GM23338 (cell line): Measurements from ENCODE around the gene QKI. TPM values are rescaled to one million over a fixed set of nuclear protein-coding genes. Genes with fewer than 3 reads are reported as not detected.

Experiments
- ATAC-seq: fragments of 200-7000 bp; cut with Tn5 transposase; 3 replicates; pipeline ENCODE4 v1.9.1; 2020
- DNase-seq: peaks from one replicate; pipeline ENCODE4 v3.0.0-alpha.2; 2015; ENCODE audit warnings: low spot score
- H2AFZ ChIP-seq: fragments of 200-600 bp; sonication (generic); 2 replicates; pipeline ENCODE4 v1.8.0; 2016; ENCODE audit warnings: antibody characterized with exemption, mild to moderate bottlenecking, moderate library complexity
- H3F3A ChIP-seq: fragments of 200-600 bp; sonication (generic); replicated peaks from 2 replicates; pipeline ENCODE4 v1.8.0; 2017; ENCODE audit warnings: antibody characterized with exemption, mixed run types, low read depth
- H3K27ac ChIP-seq: fragments of 200-600 bp; sonication (generic); 2 replicates; pipeline ENCODE4 v1.6.1; 2016; ENCODE audit warnings: low read depth
- H3K27me3 ChIP-seq: fragments of 200-600 bp; sonication (generic); 2 replicates; pipeline ENCODE4 v1.8.0; 2016; ENCODE audit warnings: mild to moderate bottlenecking, mixed run types, moderate library complexity; ENCODE audit not compliant: insufficient read depth
- H3K36me3 ChIP-seq: fragments of 200-600 bp; sonication (generic); 2 replicates; pipeline ENCODE4 v1.8.0; 2016; ENCODE audit warnings: mild to moderate bottlenecking; ENCODE audit not compliant: insufficient read depth
- H3K4me1 ChIP-seq: fragments of 200-600 bp; sonication (generic); 2 replicates; pipeline ENCODE4 v1.8.0; 2016; ENCODE audit warnings: mild to moderate bottlenecking, moderate library complexity; ENCODE audit not compliant: insufficient read depth
- H3K4me2 ChIP-seq: fragments of 200-600 bp; sonication (generic); 2 replicates; pipeline ENCODE4 v1.7.1; 2017; ENCODE audit warnings: mixed run types
- H3K4me3 ChIP-seq: fragments of 200-600 bp; sonication (generic); 2 replicates; pipeline ENCODE4 v1.6.1; 2016; ENCODE audit warnings: mixed run types
- H3K79me2 ChIP-seq: fragments of 200-600 bp; sonication (generic); replicated peaks from 2 replicates; pipeline ENCODE4 v1.8.0; 2017; ENCODE audit warnings: mild to moderate bottlenecking; ENCODE audit not compliant: insufficient read depth
- H3K9me2 ChIP-seq: fragments of 200-600 bp; sonication (generic); 2 replicates; pipeline ENCODE4 v1.8.0; 2017; ENCODE audit not compliant: insufficient read depth
- H4K20me1 ChIP-seq: fragments of 200-600 bp; sonication (generic); replicated peaks from 2 replicates; pipeline ENCODE4 v1.8.0; 2017; ENCODE audit warnings: mild to moderate bottlenecking; ENCODE audit not compliant: insufficient read depth
- H3K27ac Mint-ChIP-seq: 2 replicates; pipeline ENCODE4 v1.8.0; 2020; ENCODE audit warnings: inconsistent platforms, mild to moderate bottlenecking, moderate library complexity, mixed read lengths
- H3K27me3 Mint-ChIP-seq: 3 replicates; pipeline ENCODE4 v1.8.0; 2022; ENCODE audit warnings: low read depth, mild to moderate bottlenecking, moderate library complexity, mixed read lengths, inconsistent platforms; ENCODE audit not compliant: insufficient read depth, poor library complexity
- H3K36me3 Mint-ChIP-seq: 3 replicates; pipeline ENCODE4 v1.8.0; 2021; ENCODE audit warnings: low read depth, mild to moderate bottlenecking, inconsistent platforms, moderate library complexity, mixed read lengths
- H3K4me1 Mint-ChIP-seq: 3 replicates; pipeline ENCODE4 v1.8.0; 2020; ENCODE audit warnings: mild to moderate bottlenecking, inconsistent platforms, mixed read lengths
- H3K4me3 Mint-ChIP-seq: 3 replicates; pipeline ENCODE4 v1.8.0; 2021; ENCODE audit warnings: moderate library complexity, mild to moderate bottlenecking, inconsistent platforms, mixed read lengths
- H3K9me3 Mint-ChIP-seq: 3 replicates; pipeline ENCODE4 v1.8.0; 2020; ENCODE audit warnings: moderate library complexity, mild to moderate bottlenecking, inconsistent platforms, mixed read lengths
- CREB1 ChIP-seq: fragments of 250-450 bp; sonication (Bioruptor Pico); IDR thresholded peaks from 2 replicates; pipeline ENCODE4 v1.5.0; 2020; ENCODE audit warnings: low read depth, mild to moderate bottlenecking, moderate library complexity
- CTCF ChIP-seq, 2 experiments: fragments of 200-600 bp in 1 of 2; sonication (generic) in 1 of 2; conservative IDR thresholded peaks; 2 replicates each; pipeline versions ENCODE4 v1.5.1 to v1.6.1; 2016 to 2017; ENCODE audit warnings: antibody characterized with exemption in 2 of 2, low read depth in 2 of 2, mild to moderate bottlenecking in 2 of 2, moderate library complexity in 1 of 2
- EZH2 ChIP-seq: fragments of 200-600 bp; sonication (generic); IDR thresholded peaks from one replicate; pipeline ENCODE4 v1.8.0; 2017; ENCODE audit warnings: antibody characterized with exemption, mild to moderate bottlenecking, low read depth; ENCODE audit not compliant: unreplicated experiment
- EZH2phosphoT487 ChIP-seq: fragments of 200-600 bp; sonication (generic); IDR thresholded peaks from one replicate; pipeline ENCODE4 v1.8.1; 2018; ENCODE audit warnings: antibody characterized with exemption; ENCODE audit not compliant: unreplicated experiment
- JUNB ChIP-seq: IDR thresholded peaks from one replicate; pipeline ENCODE4 v1.6.1; 2016; ENCODE audit warnings: antibody characterized with exemption; ENCODE audit not compliant: unreplicated experiment
- NANOG ChIP-seq: IDR thresholded peaks from 2 replicates; pipeline ENCODE4 v1.6.1; 2016; ENCODE audit warnings: antibody characterized with exemption, borderline replicate concordance
- POLR2AphosphoS5 ChIP-seq: IDR thresholded peaks from 2 replicates; pipeline ENCODE4 v1.6.1; 2016; ENCODE audit warnings: antibody characterized with exemption, low read depth
- REST ChIP-seq: IDR thresholded peaks from one replicate; pipeline ENCODE4 v1.6.1; 2018; ENCODE audit warnings: antibody characterized with exemption; ENCODE audit not compliant: unreplicated experiment
- STAT1 ChIP-seq: IDR thresholded peaks from one replicate; pipeline ENCODE4 v1.6.1; 2016; ENCODE audit warnings: antibody characterized with exemption; ENCODE audit not compliant: unreplicated experiment
- ZNF114 ChIP-seq: fragments of 250-450 bp; sonication (Bioruptor Pico); IDR thresholded peaks from 2 replicates; pipeline ENCODE4 v1.5.0; 2020; ENCODE audit warnings: mild to moderate bottlenecking, moderate library complexity
- ZNF331 ChIP-seq: fragments of 250-450 bp; sonication (Bioruptor Pico); IDR thresholded peaks from 2 replicates; pipeline ENCODE4 v1.5.0; 2020; ENCODE audit warnings: low read depth, mild to moderate bottlenecking, moderate library complexity
- polyA plus RNA-seq: library from polyadenylated mRNA; unstranded; fragments of >200 nt; fragmentation: Nextera tagmentation; extraction: Ambion mirVana; gene quantifications from 2 replicates; pipeline ENCODE4 v1.2.1, GENCODE V29; 2016
- total RNA-seq: library from RNA; depleted of rRNA; stranded (reverse); fragments of >200 nt; shearing (Covaris generic); gene quantifications from 2 replicates; pipeline ENCODE4 v1.2.3, GENCODE V29; 2014
- TF ChIP-seq, protein P1 (sequence below): fragments of 250-450 bp; sonication (Bioruptor Pico); IDR thresholded peaks from 2 replicates; pipeline ENCODE4 v1.5.0; 2020; ENCODE audit warnings: mild to moderate bottlenecking, moderate library complexity
- TF ChIP-seq, protein P2 (sequence below): IDR thresholded peaks from 2 replicates; pipeline ENCODE4 v1.6.1; 2016; ENCODE audit warnings: antibody characterized with exemption

The QKI gene
- total and polyA plus RNA-seq, 2 experiments from 2014 or later, result 60.8 to 159 TPM

- H3K4me3 ChIP-seq, result no peak overlapping the region
- H2AFZ ChIP-seq, result no peak overlapping the region
- H3K9me2 ChIP-seq, result no peaks in the 10 kb centered on the region
- Mint-ChIP-seq H3K9me3 (no peaks in the 10 kb centered on the region), H3K4me1 (peaks cover 50% of the 10 kb centered on the region), H3K4me3 (no peak overlapping the region), H3K36me3 (no peaks in the 10 kb centered on the region), H3K27me3 (peaks cover 15% of the 10 kb centered on the region), H3K27ac (no peak overlapping the region)
- no peaks in the 10 kb centered on the region for H4K20me1 ChIP-seq
- ATAC-seq (no peak), DNase-seq (no peak)
- H3F3A ChIP-seq, result no peaks in the 10 kb centered on the region
- peaks cover 33% of the 10 kb centered on the region for H3K4me1 ChIP-seq
- H3K4me2 ChIP-seq, result no peak overlapping the region
- H3K27ac ChIP-seq, result no peak overlapping the region
- TF ChIP-seq ZNF114 (CRISPR knock-in tag), result no peak
- TF ChIP-seq POLR2AphosphoS5, result no peak
- no peak for TF ChIP-seq NANOG
- TF ChIP-seq, protein P1, sequence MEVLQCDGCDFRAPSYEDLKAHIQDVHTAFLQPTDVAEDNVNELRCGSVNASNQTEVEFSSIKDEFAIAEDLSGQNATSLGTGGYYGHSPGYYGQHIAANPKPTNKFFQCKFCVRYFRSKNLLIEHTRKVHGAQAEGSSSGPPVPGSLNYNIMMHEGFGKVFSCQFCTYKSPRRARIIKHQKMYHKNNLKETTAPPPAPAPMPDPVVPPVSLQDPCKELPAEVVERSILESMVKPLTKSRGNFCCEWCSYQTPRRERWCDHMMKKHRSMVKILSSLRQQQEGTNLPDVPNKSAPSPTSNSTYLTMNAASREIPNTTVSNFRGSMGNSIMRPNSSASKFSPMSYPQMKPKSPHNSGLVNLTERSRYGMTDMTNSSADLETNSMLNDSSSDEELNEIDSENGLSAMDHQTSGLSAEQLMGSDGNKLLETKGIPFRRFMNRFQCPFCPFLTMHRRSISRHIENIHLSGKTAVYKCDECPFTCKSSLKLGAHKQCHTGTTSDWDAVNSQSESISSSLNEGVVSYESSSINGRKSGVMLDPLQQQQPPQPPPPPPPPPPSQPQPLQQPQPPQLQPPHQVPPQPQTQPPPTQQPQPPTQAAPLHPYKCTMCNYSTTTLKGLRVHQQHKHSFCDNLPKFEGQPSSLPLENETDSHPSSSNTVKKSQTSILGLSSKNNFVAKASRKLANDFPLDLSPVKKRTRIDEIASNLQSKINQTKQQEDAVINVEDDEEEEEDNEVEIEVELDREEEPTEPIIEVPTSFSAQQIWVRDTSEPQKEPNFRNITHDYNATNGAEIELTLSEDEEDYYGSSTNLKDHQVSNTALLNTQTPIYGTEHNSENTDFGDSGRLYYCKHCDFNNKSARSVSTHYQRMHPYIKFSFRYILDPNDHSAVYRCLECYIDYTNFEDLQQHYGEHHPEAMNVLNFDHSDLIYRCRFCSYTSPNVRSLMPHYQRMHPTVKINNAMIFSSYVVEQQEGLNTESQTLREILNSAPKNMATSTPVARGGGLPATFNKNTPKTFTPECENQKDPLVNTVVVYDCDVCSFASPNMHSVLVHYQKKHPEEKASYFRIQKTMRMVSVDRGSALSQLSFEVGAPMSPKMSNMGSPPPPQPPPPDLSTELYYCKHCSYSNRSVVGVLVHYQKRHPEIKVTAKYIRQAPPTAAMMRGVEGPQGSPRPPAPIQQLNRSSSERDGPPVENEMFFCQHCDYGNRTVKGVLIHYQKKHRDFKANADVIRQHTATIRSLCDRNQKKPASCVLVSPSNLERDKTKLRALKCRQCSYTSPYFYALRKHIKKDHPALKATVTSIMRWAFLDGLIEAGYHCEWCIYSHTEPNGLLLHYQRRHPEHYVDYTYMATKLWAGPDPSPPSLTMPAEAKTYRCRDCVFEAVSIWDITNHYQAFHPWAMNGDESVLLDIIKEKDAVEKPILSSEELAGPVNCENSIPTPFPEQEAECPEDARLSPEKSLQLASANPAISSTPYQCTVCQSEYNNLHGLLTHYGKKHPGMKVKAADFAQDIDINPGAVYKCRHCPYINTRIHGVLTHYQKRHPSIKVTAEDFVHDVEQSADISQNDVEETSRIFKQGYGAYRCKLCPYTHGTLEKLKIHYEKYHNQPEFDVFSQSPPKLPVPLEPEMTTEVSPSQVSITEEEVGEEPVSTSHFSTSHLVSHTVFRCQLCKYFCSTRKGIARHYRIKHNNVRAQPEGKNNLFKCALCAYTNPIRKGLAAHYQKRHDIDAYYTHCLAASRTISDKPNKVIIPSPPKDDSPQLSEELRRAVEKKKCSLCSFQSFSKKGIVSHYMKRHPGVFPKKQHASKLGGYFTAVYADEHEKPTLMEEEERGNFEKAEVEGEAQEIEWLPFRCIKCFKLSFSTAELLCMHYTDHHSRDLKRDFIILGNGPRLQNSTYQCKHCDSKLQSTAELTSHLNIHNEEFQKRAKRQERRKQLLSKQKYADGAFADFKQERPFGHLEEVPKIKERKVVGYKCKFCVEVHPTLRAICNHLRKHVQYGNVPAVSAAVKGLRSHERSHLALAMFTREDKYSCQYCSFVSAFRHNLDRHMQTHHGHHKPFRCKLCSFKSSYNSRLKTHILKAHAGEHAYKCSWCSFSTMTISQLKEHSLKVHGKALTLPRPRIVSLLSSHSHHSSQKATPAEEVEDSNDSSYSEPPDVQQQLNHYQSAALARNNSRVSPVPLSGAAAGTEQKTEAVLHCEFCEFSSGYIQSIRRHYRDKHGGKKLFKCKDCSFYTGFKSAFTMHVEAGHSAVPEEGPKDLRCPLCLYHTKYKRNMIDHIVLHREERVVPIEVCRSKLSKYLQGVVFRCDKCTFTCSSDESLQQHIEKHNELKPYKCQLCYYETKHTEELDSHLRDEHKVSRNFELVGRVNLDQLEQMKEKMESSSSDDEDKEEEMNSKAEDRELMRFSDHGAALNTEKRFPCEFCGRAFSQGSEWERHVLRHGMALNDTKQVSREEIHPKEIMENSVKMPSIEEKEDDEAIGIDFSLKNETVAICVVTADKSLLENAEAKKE (CRISPR knock-in tag), result no peak
- TF ChIP-seq, protein P2, sequence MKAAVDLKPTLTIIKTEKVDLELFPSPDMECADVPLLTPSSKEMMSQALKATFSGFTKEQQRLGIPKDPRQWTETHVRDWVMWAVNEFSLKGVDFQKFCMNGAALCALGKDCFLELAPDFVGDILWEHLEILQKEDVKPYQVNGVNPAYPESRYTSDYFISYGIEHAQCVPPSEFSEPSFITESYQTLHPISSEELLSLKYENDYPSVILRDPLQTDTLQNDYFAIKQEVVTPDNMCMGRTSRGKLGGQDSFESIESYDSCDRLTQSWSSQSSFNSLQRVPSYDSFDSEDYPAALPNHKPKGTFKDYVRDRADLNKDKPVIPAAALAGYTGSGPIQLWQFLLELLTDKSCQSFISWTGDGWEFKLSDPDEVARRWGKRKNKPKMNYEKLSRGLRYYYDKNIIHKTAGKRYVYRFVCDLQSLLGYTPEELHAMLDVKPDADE, result no peak
- TF ChIP-seq JUNB, result no peak
- no peak for TF ChIP-seq STAT1
- no peak for TF ChIP-seq EZH2
- no peak for TF ChIP-seq CREB1 (CRISPR knock-in tag)
- no peak for TF ChIP-seq REST
- no peak for TF ChIP-seq ZNF331 (CRISPR knock-in tag)
- TF ChIP-seq EZH2phosphoT487, result no peak
- no peak for TF ChIP-seq CTCF (conservative IDR thresholded peaks at IDR 0.05; ENCODE audit: low read depth in 2 of 2)
- H3K79me2 ChIP-seq, result no peaks in the 10 kb centered on the region
- H3K27me3 ChIP-seq, result no peaks in the 10 kb centered on the region
- no peaks in the 10 kb centered on the region for H3K36me3 ChIP-seq
Measured at GRCh38 chr6:163402616-163403015, 11.9 kb upstream of the QKI start.
